Right renal pelvis (tissue), 4 donors: Measurements from ENCODE around the gene PRSS53. TPM values are rescaled to one million over a fixed set of nuclear protein-coding genes. Genes with fewer than 3 reads are reported as not detected.

ENCODE experiments used
- DNase-seq, 4 donors: peaks; one replicate each; pipeline ENCODE4 v3.0.0-alpha.2; 2013; ENCODE audit warnings: low read depth in 4 of 4, low spot score in 3 of 4, missing footprints in 1 of 4
- polyA plus RNA-seq, 4 donors: library from polyadenylated mRNA; unstranded; fragments of 120-200 nt; gene quantifications; one replicate each; pipeline ENCODE4 v1.2.1, GENCODE V29; 2013; ENCODE audit not compliant: insufficient read length in 4 of 4

PRSS53 gene
- polyA plus RNA-seq, 4 donors: 1.1 to 1.4 (median 1.2) TPM

DNA sequence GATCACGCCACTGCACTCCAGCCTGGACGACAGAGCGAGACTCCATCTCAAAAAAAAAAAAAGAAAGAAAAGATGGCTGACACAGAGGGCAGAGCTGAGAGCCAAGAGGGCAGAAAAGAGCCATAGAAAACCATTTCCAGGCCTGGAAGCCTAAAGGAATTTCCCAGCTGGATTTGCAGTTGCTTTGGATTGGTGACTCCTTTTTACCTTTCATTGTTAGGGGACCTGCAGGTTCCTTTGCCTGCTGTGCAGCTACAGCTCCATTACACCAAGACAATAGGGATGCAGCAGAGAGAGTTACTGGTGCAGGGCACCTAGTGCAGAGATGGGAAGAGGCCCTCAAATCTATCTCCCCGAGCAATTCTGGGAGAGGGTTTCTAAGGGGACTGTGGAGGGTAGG lies 33.1 kb downstream of the PRSS53 start:
- DNase-seq: no peak

DNA sequence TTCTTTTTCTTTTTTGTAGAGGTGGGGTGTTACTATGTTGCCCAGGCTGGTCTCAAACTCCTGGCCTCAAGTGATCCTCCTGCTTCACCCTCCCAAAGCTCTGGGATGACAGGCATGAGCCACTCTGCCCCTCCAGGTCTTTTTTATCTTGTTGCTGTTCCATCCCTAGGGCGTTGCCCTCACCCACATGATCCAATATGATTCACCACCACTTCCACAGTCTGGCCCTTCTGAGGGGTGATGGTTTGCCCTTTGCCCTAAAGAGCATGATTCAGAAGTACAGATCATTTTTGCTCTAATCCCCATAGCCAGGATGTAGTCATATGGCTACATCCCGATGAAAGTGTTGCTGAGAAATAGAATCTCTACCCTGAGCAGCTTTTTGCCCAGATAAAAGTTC lies 36.6 kb downstream of the PRSS53 start:
- DNase-seq: no peak

DNA sequence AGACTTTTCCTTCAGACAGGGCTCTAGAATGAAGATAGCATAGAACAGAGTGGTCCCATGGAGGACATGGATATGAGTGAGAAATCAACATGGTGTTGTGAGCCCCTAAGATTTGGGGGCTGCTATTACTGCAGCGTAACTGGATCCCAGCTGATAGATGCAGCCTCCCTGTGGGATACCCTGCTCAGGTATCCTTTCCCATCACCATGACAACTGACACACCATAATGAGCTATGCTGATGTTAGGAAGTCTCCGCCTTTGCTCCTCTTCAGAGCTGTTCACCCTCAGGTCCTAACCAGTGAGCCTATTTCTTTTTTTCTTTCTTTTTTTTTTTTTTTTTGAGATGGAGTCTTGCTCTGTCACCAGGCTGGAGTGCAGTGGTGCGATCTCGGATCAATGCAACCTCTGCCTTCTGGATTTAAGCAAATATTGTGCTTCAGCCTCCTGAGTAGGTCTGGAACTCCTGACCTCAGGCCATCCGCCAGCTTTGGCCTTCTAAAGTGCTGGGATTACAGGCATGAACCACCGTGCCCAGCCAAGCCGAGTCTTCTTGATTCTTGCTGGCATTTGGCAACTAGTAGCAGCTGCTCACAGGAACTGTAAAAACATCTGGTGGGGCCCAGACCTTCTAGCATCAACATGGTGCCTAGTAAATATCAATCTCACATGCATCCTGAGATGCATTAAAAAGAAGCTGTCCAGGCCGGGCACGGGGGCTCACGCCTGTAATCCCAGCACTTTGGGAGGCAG lies 38.3 kb downstream of the PRSS53 start:
- no peak for DNase-seq

DNA sequence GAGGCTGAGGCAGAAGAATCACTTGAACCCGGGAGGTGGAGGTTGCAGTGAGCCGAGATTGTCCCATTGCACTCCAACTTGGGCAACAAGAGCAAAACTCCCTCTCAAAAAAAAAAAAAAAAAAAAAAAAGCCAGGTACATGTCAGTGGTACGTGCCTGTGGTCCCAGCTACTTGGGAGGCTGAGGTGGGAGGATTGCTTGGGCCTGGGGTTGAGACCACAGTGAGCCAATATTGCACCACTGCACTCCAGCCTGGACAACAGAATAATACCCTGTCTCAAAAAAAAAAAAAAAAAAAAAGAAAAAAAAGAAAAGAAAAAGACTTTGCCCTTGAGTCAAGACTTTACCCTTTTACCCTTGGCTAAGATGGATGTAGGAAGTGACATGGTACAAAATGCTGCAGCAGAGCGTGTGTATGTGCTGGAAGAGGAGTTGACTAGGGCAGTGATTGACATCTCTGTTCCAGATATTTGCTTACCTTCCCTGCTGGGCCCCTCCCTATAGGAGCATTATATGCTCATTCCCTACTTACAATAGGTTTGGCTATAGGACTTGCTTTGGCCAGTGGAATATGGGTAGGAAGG lies 44.8 kb downstream of the PRSS53 start:
- no peak for DNase-seq

DNA sequence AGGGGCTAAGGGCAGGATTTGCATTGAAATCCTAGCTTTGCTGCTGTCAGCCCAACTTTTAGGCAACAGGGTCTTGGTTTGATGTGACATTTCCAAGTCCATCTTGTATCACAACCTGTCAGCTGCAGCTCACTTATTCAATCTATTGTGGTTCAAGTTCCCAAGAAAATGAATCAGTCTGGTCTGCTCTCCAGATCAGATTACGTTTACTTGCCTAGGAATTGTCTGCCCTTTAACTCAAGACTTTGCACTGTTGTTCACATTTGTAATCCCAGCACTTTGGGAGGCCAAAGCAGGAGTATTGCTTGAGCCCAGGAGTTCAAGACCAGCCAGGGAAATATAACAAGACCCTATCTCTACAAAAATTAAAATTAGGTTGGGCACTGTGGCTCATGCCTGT lies 45.4 kb downstream of the PRSS53 start:
- no peak for DNase-seq

DNA sequence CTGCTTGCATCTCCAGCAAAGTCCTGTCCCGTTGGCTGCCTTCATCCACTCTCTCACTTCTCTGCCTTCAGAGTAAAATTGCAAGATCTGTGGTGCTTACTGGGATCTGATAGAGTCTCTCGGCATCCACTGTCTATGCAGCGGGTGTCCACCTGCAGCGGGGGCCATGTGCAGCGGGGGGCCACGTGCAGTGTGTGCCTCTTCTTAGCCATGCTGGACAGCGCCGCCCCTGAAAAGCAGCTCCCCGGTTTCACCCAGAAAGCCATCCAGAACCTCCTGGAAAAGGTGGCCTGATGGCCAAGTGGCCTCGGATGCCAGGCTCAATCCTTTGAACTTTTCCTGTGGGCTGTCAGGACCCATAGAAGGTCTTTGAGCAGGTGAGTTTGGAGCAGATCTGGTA lies 45.9 kb downstream of the PRSS53 start:
- DNase-seq: no peak

DNA sequence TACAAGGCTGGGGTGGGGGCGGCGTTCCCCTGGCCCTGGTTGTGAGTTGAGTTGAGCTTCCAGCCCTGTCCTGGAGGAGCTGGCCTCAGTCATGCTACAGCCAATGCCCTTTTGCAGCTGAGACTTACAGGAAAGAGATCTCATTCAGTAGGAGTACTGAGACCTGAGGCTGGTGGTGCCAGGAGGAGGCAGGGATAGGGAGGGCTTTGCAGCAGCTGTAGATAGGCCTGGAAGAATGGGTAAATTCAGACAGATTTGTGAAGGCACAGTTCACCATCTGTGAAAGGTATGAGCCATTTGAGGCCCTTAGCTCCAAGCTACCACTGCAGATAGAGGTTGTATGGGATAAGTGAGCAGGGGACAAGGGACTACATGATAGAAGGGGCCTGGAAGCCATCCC lies 49.8 kb downstream of the PRSS53 start:
- no peak for DNase-seq

DNA sequence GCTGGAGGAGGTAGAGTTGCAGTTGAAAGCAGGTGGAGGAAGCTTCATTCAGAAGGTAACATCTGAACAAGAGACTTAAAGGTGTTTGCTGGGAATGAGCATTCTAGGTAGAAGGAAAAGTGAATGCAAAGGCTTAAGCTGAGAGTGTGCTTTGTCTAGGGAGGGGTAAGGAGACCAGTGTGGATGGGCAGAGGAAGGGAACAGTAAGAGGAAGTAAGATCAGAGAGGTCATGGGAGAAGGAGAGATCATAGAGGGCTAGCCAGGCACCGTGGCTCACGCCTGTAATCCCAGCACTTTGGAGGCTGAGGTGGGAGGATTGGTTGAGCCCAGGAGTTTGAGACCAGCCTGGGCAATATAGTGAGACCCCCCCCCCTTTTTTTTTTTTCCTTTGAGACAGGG lies 52.1 kb downstream of the PRSS53 start:
- no peak for DNase-seq

DNA sequence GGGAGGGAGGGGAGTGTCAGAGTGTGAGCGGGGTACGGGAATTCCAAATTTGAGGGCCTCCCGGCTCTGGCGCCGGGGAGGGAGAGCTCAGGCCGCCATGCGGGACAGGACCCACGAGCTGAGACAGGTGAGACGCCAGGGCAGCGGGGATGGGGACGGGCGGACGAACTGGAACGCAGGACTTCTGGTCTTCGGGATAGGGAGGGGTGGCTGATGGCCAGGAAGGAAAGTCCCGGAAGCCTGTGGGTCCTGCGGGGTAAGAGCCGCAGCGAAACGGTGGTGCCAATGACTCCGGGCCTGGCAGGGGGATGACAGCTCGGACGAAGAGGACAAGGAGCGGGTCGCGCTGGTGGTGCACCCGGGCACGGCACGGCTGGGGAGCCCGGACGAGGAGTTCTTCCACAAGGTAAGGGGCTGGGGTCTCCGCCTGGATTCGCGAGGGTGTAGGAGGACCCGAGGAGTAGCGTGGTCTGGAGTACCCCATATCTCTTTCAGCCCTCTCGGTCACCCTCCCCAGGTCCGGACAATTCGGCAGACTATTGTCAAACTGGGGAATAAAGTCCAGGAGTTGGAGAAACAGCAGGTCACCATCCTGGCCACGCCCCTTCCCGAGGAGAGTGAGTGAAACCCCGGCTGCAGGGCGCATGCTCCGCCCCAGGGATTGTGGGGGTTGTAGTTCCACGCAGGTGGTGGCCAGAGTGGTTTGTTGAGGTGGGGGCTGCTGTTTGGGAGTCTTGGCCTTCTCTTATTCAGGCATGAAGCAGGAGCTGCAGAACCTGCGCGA lies 54.8 kb downstream of the PRSS53 start:
- DNase-seq: peak; percentile 65 to 73 (median 68)

Other genes with a start within 250 kb of the PRSS53 start
- 10 to 100 TPM; 39.5 to 50.6 (median 42.1) TPM for gene BCL7C, start 194.9 kb downstream of the PRSS53 start, polyA plus RNA-seq
- 1 to 10 TPM; 6.6 to 7.5 (median 7.3) TPM for gene CTF1, start 192.3 kb downstream of the PRSS53 start, polyA plus RNA-seq
- 10 to 100 TPM; 18.4 to 33.3 (median 23.6) TPM for gene FBXL19, start 165.4 kb downstream of the PRSS53 start, polyA plus RNA-seq
- 10 to 100 TPM; 18.9 to 24.1 (median 20.3) TPM for gene ORAI3, start 139.9 kb downstream of the PRSS53 start, polyA plus RNA-seq
- gene SETD1A, start 131.2 kb downstream of the PRSS53 start, polyA plus RNA-seq: 10 to 100 TPM; 15.9 to 19.2 (median 16.4) TPM
- gene HSD3B7, start 103.7 kb downstream of the PRSS53 start, polyA plus RNA-seq: 10 to 100 TPM in 1 of 4 donors, 1 to 10 TPM in 3; 9.4 to 10.1 (median 9.7) TPM
- 1 to 10 TPM in 3 of 4 donors, under 1 TPM in 1; 0.73 to 2.1 (median 1.2) TPM for gene STX1B, start 78.3 kb downstream of the PRSS53 start, polyA plus RNA-seq
- 10 to 100 TPM; 31.8 to 41.9 (median 35.2) TPM for gene STX4, start 55.4 kb downstream of the PRSS53 start, polyA plus RNA-seq
- gene ZNF668, start 14.7 kb downstream of the PRSS53 start, polyA plus RNA-seq: 1 to 10 TPM; 3.9 to 7.6 (median 4.5) TPM
- 10 to 100 TPM; 11.2 to 14.5 (median 13.0) TPM for gene ZNF646, start 14.5 kb downstream of the PRSS53 start, polyA plus RNA-seq
- gene VKORC1, start 5.9 kb upstream of the PRSS53 start, polyA plus RNA-seq: 10 to 100 TPM; 64.9 to 90.5 (median 71.9) TPM
- 10 to 100 TPM; 32.9 to 50.8 (median 35.8) TPM for gene BCKDK, start 19.4 kb upstream of the PRSS53 start, polyA plus RNA-seq
- 10 to 100 TPM; 63.3 to 68.3 (median 67.3) TPM for gene KAT8, start 28.7 kb upstream of the PRSS53 start, polyA plus RNA-seq
- 10 to 100 TPM; 58.9 to 87.4 (median 63.5) TPM for gene PRSS8, start 46.8 kb upstream of the PRSS53 start, polyA plus RNA-seq
- gene PRSS36, start 61.1 kb upstream of the PRSS53 start, polyA plus RNA-seq: 1 to 10 TPM; 1.2 to 1.8 (median 1.6) TPM
- 100 to 1,000 TPM; 601 to 671 (median 647) TPM for gene FUS, start 91.2 kb upstream of the PRSS53 start, polyA plus RNA-seq
- gene PYCARD, start 113.8 kb upstream of the PRSS53 start, polyA plus RNA-seq: 10 to 100 TPM in 3 of 4 donors, 1 to 10 TPM in 1; 9.1 to 13.4 (median 10.9) TPM
- under 1 TPM; 0.08 to 0.17 (median 0.11) TPM for gene TRIM72, start 125.2 kb upstream of the PRSS53 start, polyA plus RNA-seq
- not detected for gene PYDC1, start 128.2 kb upstream of the PRSS53 start, polyA plus RNA-seq
- gene ITGAM, start 171.0 kb upstream of the PRSS53 start, polyA plus RNA-seq: 1 to 10 TPM; 1.4 to 2.6 (median 1.8) TPM